K562 (cell line): Measurements from ENCODE around the gene LNPEP. TPM values are rescaled to one million over a fixed set of nuclear protein-coding genes. Genes with fewer than 3 reads are reported as not detected.

Experiments
- ATAC-seq: fragments of 200-7000 bp; cut with Tn5 transposase; 3 replicates; pipeline ENCODE4 v1.9.1; 2020; ENCODE audit warnings: moderate library complexity
- BruUV-seq: library from RNA; stranded (reverse); fragments of 400-500 nt; replicated peaks from 2 replicates; lab custom pipeline; 2021; lab: Mats Ljungman, UMichigan
- CTCF ChIA-PET: fragments of 300-600 bp; formaldehyde crosslinking; extraction: SDS; loops from one replicate; lab custom pipeline; 2021; ENCODE audit warnings: low intra/inter-chr PET ratio; lab: Yijun Ruan, JAX
- POLR2A ChIA-PET: fragments of 300-600, 350-650 bp; sonication (Branson Sonifier 250); formaldehyde crosslinking; extraction: SDS; loops from one replicate; lab custom pipeline; 2021; ENCODE audit warnings: antibody characterized with exemption, inconsistent platforms; lab: Yijun Ruan, JAX
- DNase-seq, 4 experiments: peaks; one replicate each; pipeline versions ENCODE4 v3.0.0 to v3.0.0-alpha.2; 2011 to 2018; ENCODE audit warnings: low spot score in 3 of 4, mixed read lengths in 3 of 4; ENCODE audit errors: extremely low read depth in 1 of 4
- FAIRE-seq: peaks from 2 replicates; lab custom pipeline; 2011; peaks lifted over from hg19 to GRCh38; lab: Jason Lieb, UNC
- H2AFZ ChIP-seq: 2 replicates; pipeline ENCODE4 v1.6.0; 2011; ENCODE audit warnings: low read depth, low read length, control low read depth, inconsistent platforms
- H3K27ac ChIP-seq: fragments of 200-600 bp; 3 replicates; pipeline ENCODE4 v1.8.0; 2011; ENCODE audit warnings: low read depth, mild to moderate bottlenecking, control low read depth, inconsistent platforms, low read length, moderate library complexity, mixed read lengths; ENCODE audit errors: extremely low read depth
- H3K27me3 ChIP-seq, 2 experiments: fragments of 300-600 bp in 1 of 2; 2 replicates in 1 of 2; 3 replicates in 1 of 2; pipeline versions ENCODE4 v1.6.0 to v1.8.0; 2011; ENCODE audit warnings: inconsistent platforms in 2 of 2, low read length in 2 of 2, mild to moderate bottlenecking in 1 of 2, mixed read lengths in 1 of 2, moderate library complexity in 1 of 2; ENCODE audit not compliant: control insufficient read depth in 2 of 2, insufficient read depth in 2 of 2
- H3K36me3 ChIP-seq: fragments of 300-600 bp; 3 replicates; pipeline ENCODE4 v1.8.0; 2011; ENCODE audit warnings: mild to moderate bottlenecking, low read length, inconsistent platforms; ENCODE audit not compliant: control insufficient read depth, insufficient read depth
- H3K4me1 ChIP-seq, 2 experiments: fragments of 200-600 bp in 1 of 2; replicated peaks in 1 of 2; 2 replicates in 1 of 2; 3 replicates in 1 of 2; pipeline versions ENCODE4 v1.5.1 to v1.8.0; 2011; ENCODE audit warnings: inconsistent platforms in 2 of 2, low read length in 2 of 2, mild to moderate bottlenecking in 1 of 2, mixed read lengths in 1 of 2, moderate library complexity in 1 of 2; ENCODE audit not compliant: control insufficient read depth in 2 of 2, insufficient read depth in 2 of 2
- H3K4me2 ChIP-seq: 2 replicates; pipeline ENCODE4 v1.6.1; 2011; ENCODE audit warnings: low read length, control low read depth, inconsistent platforms, mixed read lengths; ENCODE audit not compliant: insufficient read depth
- H3K4me3 ChIP-seq: fragments of 200-600 bp; sonication (generic), shearing (Covaris generic); 2 replicates; pipeline ENCODE4 v1.5.1; 2016; ENCODE audit warnings: control low read depth, inconsistent platforms
- H3K79me2 ChIP-seq: fragments of 200-600 bp; 3 replicates; pipeline ENCODE4 v1.8.0; 2011; ENCODE audit warnings: low read length, inconsistent platforms; ENCODE audit not compliant: control insufficient read depth, insufficient read depth
- H3K9ac ChIP-seq, 2 experiments: 2 replicates each; pipeline versions ENCODE4 v1.6.0 to v1.6.1; 2011; ENCODE audit warnings: low read depth in 2 of 2, low read length in 2 of 2, control low read depth in 1 of 2, inconsistent platforms in 1 of 2, mild to moderate bottlenecking in 1 of 2, mixed read lengths in 1 of 2; ENCODE audit not compliant: insufficient read depth in 1 of 2
- H3K9me1 ChIP-seq: one replicate; pipeline ENCODE4 v1.6.0; 2011; ENCODE audit warnings: inconsistent platforms, mild to moderate bottlenecking, low read length, moderate library complexity; ENCODE audit not compliant: control insufficient read depth, insufficient read depth
- H3K9me3 ChIP-seq: replicated peaks from 2 replicates; pipeline ENCODE4 v1.5.1; 2011; ENCODE audit warnings: low read depth, low read length, inconsistent platforms; ENCODE audit not compliant: control insufficient read depth, insufficient read depth
- H4K20me1 ChIP-seq: replicated peaks from 2 replicates; pipeline ENCODE4 v1.6.1; 2011; ENCODE audit warnings: low read length, inconsistent platforms, mixed read lengths; ENCODE audit not compliant: control insufficient read depth, insufficient read depth
- E2F3 ChIP-seq: fragments of 250-450 bp; sonication (Bioruptor Pico); IDR thresholded peaks from 2 replicates; pipeline ENCODE4 v1.4.0; 2020; ENCODE audit warnings: mild to moderate bottlenecking
- ETS2 ChIP-seq: IDR thresholded peaks from 2 replicates; pipeline ENCODE4 v1.6.1; 2016; ENCODE audit warnings: borderline replicate concordance, missing genetic modification characterization, mild to moderate bottlenecking, moderate library complexity, missing compliant biosample characterization; ENCODE audit not compliant: poor library complexity, severe bottlenecking
- ETV5 ChIP-seq: sonication (generic); formaldehyde crosslinking; IDR thresholded peaks from 2 replicates; pipeline ENCODE4 v1.4.0; 2020; ENCODE audit warnings: low read depth, mild to moderate bottlenecking, missing genetic modification reagents
- MAFK ChIP-seq: IDR thresholded peaks from 2 replicates; pipeline ENCODE4 v1.6.1; 2011; ENCODE audit warnings: low read length, improper control_type of control experiment
- NFATC3 ChIP-seq: fragments of 450-650 bp; IDR thresholded peaks from 2 replicates; pipeline ENCODE4 v1.6.1; 2017; ENCODE audit warnings: mild to moderate bottlenecking
- NFXL1 ChIP-seq: fragments of 450-650 bp; formaldehyde crosslinking; IDR thresholded peaks from 2 replicates; pipeline ENCODE4 v1.4.0; 2021; ENCODE audit warnings: mild to moderate bottlenecking
- NR2C2 ChIP-seq, 2 experiments: fragments of 200-800 bp in 1 of 2; sonication (Bioruptor generic) in 1 of 2; sonication (generic) in 1 of 2; formaldehyde crosslinking in 1 of 2; IDR thresholded peaks; 2 replicates each; pipeline versions ENCODE4 v1.6.1 to v1.8.0; 2016 to 2022; ENCODE audit warnings: mild to moderate bottlenecking in 1 of 2, missing compliant biosample characterization in 1 of 2, missing genetic modification characterization in 1 of 2, missing genetic modification reagents in 1 of 2
- PHB2 ChIP-seq: fragments of 450-650 bp; IDR thresholded peaks from 2 replicates; pipeline ENCODE4 v1.6.1; 2017; ENCODE audit warnings: low read depth
- POLR2H ChIP-seq: IDR thresholded peaks from 2 replicates; pipeline ENCODE4 v1.6.1; 2016; ENCODE audit warnings: missing genetic modification characterization, low read depth, mild to moderate bottlenecking, control low read depth, missing compliant biosample characterization, moderate library complexity
- TAF7 ChIP-seq: fragments of 450-650 bp; IDR thresholded peaks from 2 replicates; pipeline ENCODE4 v1.6.1; 2016; ENCODE audit warnings: missing genetic modification characterization, missing compliant biosample characterization
- TCF3 ChIP-seq: sonication (generic); formaldehyde crosslinking; IDR thresholded peaks from 2 replicates; pipeline ENCODE4 v1.4.0; 2020; ENCODE audit warnings: mild to moderate bottlenecking, missing genetic modification reagents
- TCF7 ChIP-seq: sonication (generic); IDR thresholded peaks from 2 replicates; pipeline ENCODE4 v1.6.1; 2016; ENCODE audit warnings: antibody characterized with exemption, borderline replicate concordance
- ZC3H11A ChIP-seq: IDR thresholded peaks from 2 replicates; pipeline ENCODE4 v1.6.1; 2012; ENCODE audit warnings: low read depth, low read length, improper control_type of control experiment
- ZNF77 ChIP-seq: fragments of 250-450 bp; sonication (Bioruptor Pico); IDR thresholded peaks from 2 replicates; pipeline ENCODE4 v1.5.0; 2020
- ZNF780A ChIP-seq: fragments of 250-450 bp; sonication (Bioruptor Pico); IDR thresholded peaks from 2 replicates; pipeline ENCODE4 v1.5.0; 2021; ENCODE audit warnings: mild to moderate bottlenecking
- WGBS: fragments of 100-300 bp; shearing (Covaris generic); methylation state at CpG from one replicate; pipeline ENCODE4 v1.1.6; 2016; ENCODE audit warnings: low coverage, mixed read lengths; ENCODE audit not compliant: insufficient coverage; ENCODE audit errors: missing lambda C conversion rate; 5-methylcytosine and 5-hydroxymethylcytosine counted together
- in situ Hi-C: fragments of 300-500 bp; cut with MboI; formaldehyde crosslinking; loops from 4 replicates; pipeline ENCODE4 v1.15.0; 2018; ENCODE audit warnings: inconsistent platforms, mixed read lengths
- intact Hi-C: fragments of 100-400 bp; cut with micrococcal nuclease; formaldehyde crosslinking; loops from 2 replicates; pipeline ENCODE4 v1.14.2; 2022
- polyA plus RNA-seq, 8 experiments: library from polyadenylated mRNA; depleted of rRNA in 4 of 8; stranded (reverse) in 5 of 8; unstranded in 3 of 8; fragments of >200 nt; fragmentation: Nextera tagmentation in 2 of 8; fragmentation: Illumina TruSeq in 1 of 8; extraction: Ambion mirVana in 2 of 8; extraction: Trizol in 1 of 8; gene quantifications; 2 replicates each; pipeline versions ENCODE4 v1.2.1 to v1.2.3, GENCODE V29; 2011 to 2014; ENCODE audit warnings: inconsistent platforms in 1 of 8, missing spikeins in 1 of 8
- total RNA-seq, 7 experiments: library from RNA; depleted of rRNA in 6 of 7; stranded (reverse); fragments of >200 nt in 6 of 7; fragmentation: Illumina TruSeq in 2 of 7; extraction: Trizol in 2 of 7; gene quantifications; 2 replicates each; pipeline versions ENCODE4 v1.2.1 to v1.2.3, GENCODE V29; 2011 to 2021; ENCODE audit warnings: low replicate concordance in 1 of 7
- TF ChIP-seq, protein P1 (sequence below), 2 experiments: fragments of 450-650 bp; IDR thresholded peaks; 2 replicates each; pipeline ENCODE4 v1.6.1; 2016

LNPEP gene
- total and polyA plus RNA-seq, 9 of the 15 experiments (the other 6 are each of a cell fraction or from before 2014, with no cell fraction given): 2.6 to 27.9 (median 11.2) TPM

DNA sequence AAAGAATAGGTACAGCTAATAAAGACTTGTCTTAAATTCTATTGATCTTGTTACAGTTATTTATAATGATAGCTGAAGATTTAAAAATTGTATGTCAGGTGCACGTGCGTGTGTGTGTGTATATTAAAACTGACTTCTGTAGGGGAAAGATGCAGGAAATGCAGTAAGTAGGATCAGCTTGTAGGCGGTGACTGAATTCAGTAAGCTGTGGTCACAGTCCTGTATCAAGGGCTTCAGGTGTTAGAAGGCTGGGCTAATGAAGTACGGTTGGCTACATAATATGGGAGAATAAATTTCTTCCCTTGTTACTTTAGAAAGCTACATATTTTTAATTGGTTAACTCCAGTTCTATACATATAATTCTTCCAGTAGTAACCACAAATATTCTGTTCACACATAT, 54.2 kb downstream of the LNPEP start:
- Histone ChIP-seq H3K9ac (no peak overlapping the region), H3K4me1 (no peaks in the 10 kb centered on the region), H4K20me1 (no peaks in the 10 kb centered on the region), H3K36me3 (peaks cover 46% of the 10 kb centered on the region), H3K4me3 (no peak overlapping the region), H3K9me1 (no peaks in the 10 kb centered on the region), H2AFZ (no peak overlapping the region), H3K4me2 (no peak overlapping the region), H3K27ac (no peak overlapping the region), H3K79me2 (no peaks in the 10 kb centered on the region), H3K27me3 (no peaks in the 10 kb centered on the region), H3K9me3 (no peaks in the 10 kb centered on the region)
- TF ChIP-seq, protein P1, sequence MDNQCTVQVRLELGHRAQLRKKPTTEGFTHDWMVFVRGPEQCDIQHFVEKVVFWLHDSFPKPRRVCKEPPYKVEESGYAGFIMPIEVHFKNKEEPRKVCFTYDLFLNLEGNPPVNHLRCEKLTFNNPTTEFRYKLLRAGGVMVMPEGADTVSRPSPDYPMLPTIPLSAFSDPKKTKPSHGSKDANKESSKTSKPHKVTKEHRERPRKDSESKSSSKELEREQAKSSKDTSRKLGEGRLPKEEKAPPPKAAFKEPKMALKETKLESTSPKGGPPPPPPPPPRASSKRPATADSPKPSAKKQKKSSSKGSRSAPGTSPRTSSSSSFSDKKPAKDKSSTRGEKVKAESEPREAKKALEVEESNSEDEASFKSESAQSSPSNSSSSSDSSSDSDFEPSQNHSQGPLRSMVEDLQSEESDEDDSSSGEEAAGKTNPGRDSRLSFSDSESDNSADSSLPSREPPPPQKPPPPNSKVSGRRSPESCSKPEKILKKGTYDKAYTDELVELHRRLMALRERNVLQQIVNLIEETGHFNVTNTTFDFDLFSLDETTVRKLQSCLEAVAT (IDR thresholded peaks at IDR 0.05): no peak
- no peak for TF ChIP-seq ETV5 (CRISPR knock-in tag)
- no peak for TF ChIP-seq PHB2
- TF ChIP-seq TAF7 (tag): no peak
- no peak for TF ChIP-seq TCF3 (CRISPR knock-in tag)
- TF ChIP-seq NFATC3: no peak
- no peak for TF ChIP-seq MAFK
- no peak for TF ChIP-seq POLR2H
- TF ChIP-seq E2F3 (CRISPR knock-in tag): no peak
- TF ChIP-seq ETS2 (tag): no peak
- TF ChIP-seq ZNF77: no peak
- no peak for TF ChIP-seq NR2C2 (CRISPR knock-in tag; IDR thresholded peaks at IDR 0.05)
- TF ChIP-seq NR2C2 (tag; IDR thresholded peaks at IDR 0.05): no peak
- no peak for TF ChIP-seq TCF7
- TF ChIP-seq NFXL1: no peak
- TF ChIP-seq ZNF780A (CRISPR knock-in tag): no peak
- TF ChIP-seq ZC3H11A: no peak
- DNase-seq: no peak
- intact Hi-C loops: no loop called here
- BruUV-seq: no TSS peak
- in situ Hi-C loops: no loop called here
- no peak for ATAC-seq
- ChIA-PET POLR2A (interaction anchor here (1.1 to 1.2 kb wide), 2 partner anchors 12 to 14 kb away, joined by 3 to 4 read pairs; no protein-coding TSS in a partner anchor), CTCF (no interaction called here)
- FAIRE-seq: no peak
- 88% methylated on average over 4 of the region's 4 CpGs for WGBS
